Stimulated activated CD4-positive, alpha-beta T cell treated with anti-CD3 and anti-CD28 coated beads, Interleukin-2, amount 100 ng/mL, for 48 hours (primary cell): ENCODE data around the gene ZSCAN25.
"Not testable (repeated sequence)": the region's sequence is repeated elsewhere in the genome, so short reads cannot be mapped to it uniquely, and the experiment has no call there.

Source experiments
- DNase-seq, 2 donors: peaks; one replicate each; pipeline ENCODE4 v3.0.0-alpha.2; 2020

Gene ZSCAN25

GRCh38 chr7:99616359-99617191, at the start of gene ZSCAN25:
TSS of gene ZSCAN25 (plus strand) at chr7:99616946. CDS start at chr7:99619607, 2,661 bp downstream.
- DNase-seq: peak; percentile 79 to 80

- DNase-seq: not testable (repeated sequence)
Observed at GRCh38 chr7:99568770-99569169, 48.0 kb upstream of the ZSCAN25 start.

- no peak for DNase-seq
Observed at GRCh38 chr7:99571768-99572167, 45.0 kb upstream of the ZSCAN25 start.

GRCh38 chr7:99573257-99573656, 43.5 kb upstream of the ZSCAN25 start:
- DNase-seq: no peak

- DNase-seq: no peak
Observed at GRCh38 chr7:99576251-99576650, 40.5 kb upstream of the ZSCAN25 start.

- DNase-seq: no peak
Observed at GRCh38 chr7:99579281-99579955, 37.3 kb upstream of the ZSCAN25 start.

- DNase-seq: peak; percentile 24 to 44
Observed at GRCh38 chr7:99579956-99580777, 36.6 kb upstream of the ZSCAN25 start.

- DNase-seq: not testable (repeated sequence)
Observed at GRCh38 chr7:99580778-99581332, 35.9 kb upstream of the ZSCAN25 start.

- DNase-seq: no peak
Observed at GRCh38 chr7:99588868-99589267, 27.9 kb upstream of the ZSCAN25 start.

GRCh38 chr7:99594948-99595745, 21.6 kb upstream of the ZSCAN25 start:
- no peak for DNase-seq

- DNase-seq: no peak
Observed at GRCh38 chr7:99596408-99596955, 20.3 kb upstream of the ZSCAN25 start.

GRCh38 chr7:99597762-99598501, 18.8 kb upstream of the ZSCAN25 start, which contains the start of gene TMEM225B:
TSS of gene TMEM225B (plus strand) at chr7:99598267. CDS start at chr7:99604389, 6,122 bp downstream.
- DNase-seq: no peak

- no peak for DNase-seq
Observed at GRCh38 chr7:99599836-99600235, 16.9 kb upstream of the ZSCAN25 start.

- no peak for DNase-seq
Observed at GRCh38 chr7:99601656-99602310, 15.0 kb upstream of the ZSCAN25 start.

GRCh38 chr7:99605527-99605926, 11.2 kb upstream of the ZSCAN25 start:
- no peak for DNase-seq

- no peak for DNase-seq
Observed at GRCh38 chr7:99606531-99606930, 10.2 kb upstream of the ZSCAN25 start.

GRCh38 chr7:99607548-99607947, 9.2 kb upstream of the ZSCAN25 start:
- no peak for DNase-seq

GRCh38 chr7:99614495-99614894, 2.3 kb upstream of the ZSCAN25 start:
- DNase-seq: no peak

- no peak for DNase-seq
Observed at GRCh38 chr7:99615989-99616358, 772 bp upstream of the ZSCAN25 start.

GRCh38 chr7:99617192-99617781, 541 bp downstream of the ZSCAN25 start:
- DNase-seq: no peak
